Measurements from ENCODE around the gene MAP4K3. TPM values are rescaled to one million over a fixed set of nuclear protein-coding genes. Genes with fewer than 3 reads are reported as not detected.

Gene MAP4K3
- total RNA-seq, 4 donors from 2014 or later, result 49.4 to 89.0 (median 79.2) TPM

DNA sequence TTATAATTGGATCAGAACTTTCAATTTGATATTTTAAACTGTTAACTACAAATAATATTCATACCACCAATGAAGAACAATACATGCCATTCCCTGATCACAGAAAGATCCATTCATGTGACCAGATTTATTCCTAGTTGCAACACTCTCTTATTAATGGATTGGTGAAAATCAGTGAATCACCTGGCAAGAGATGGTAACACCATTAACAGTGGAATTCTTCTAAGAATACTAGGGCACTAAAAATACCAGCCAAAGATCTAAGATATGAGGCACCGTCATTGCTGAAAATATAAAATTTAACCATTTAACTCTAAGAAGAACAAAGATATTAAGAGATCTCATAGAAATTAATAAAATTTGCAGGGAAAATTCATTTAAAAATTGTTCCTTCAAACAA is 58.1 kb downstream of the MAP4K3 start:
- H3K27ac ChIP-seq, result peak overlapping the region in 1 of 4 donors; percentile 60
- TF ChIP-seq POLR2AphosphoS5 (IDR thresholded peaks at IDR 0.05) (peak; percentile 8), CTCF (IDR thresholded peaks at IDR 0.05) (no peak)
- ATAC-seq, result no peak
- H3K9me3 ChIP-seq, result no peaks in the 10 kb centered on the region
- H3K27me3 ChIP-seq, result no peaks in the 10 kb centered on the region
- H3K4me1 ChIP-seq, result peaks cover 12 to 53% (median 13%) of the 10 kb centered on the region in 3 donors
- H3K4me3 ChIP-seq, result no peak overlapping the region
- peaks cover 0 to 5% of the 10 kb centered on the region in 2 donors for H3K36me3 ChIP-seq
- 20 to 26% methylated on average over 1 of the region's 1 CpG for WGBS, 2 donors (ENCODE audit: low coverage in 1 of 2)

DNA sequence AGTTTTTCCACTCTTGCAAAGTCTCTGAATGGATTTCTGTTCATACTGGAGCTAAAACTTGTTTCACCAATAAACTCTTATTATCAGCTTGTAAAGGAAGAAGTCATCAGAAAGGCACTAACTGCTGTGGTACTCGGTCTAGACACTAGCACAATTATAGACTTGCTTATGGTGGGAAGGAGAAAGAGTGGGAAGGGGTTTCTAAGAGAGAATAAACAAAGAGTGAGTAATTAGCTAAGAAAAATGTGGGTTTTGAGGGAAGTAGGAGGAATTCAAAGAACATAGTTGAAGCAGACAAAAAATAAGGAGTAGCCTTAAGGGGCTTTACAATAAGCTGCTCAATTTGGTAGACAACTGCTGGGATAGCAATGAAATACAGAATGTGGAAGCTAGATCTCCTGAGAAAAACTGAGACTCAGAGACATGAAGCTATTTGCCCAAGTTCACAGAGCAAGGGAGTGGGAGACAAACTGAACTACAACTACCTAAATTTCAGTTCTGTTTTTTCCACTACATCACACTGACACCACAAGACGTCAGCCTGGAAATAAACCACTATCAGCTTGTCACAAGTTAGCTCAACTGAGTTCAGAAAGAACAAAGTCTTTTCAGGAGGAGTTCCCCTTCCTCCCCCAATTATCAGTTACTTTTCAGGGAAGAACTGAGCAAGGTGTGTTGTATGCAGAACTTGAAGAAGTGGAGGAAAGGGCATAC is 59.7 kb downstream of the MAP4K3 start:
- Histone ChIP-seq H3K9me3 (no peaks in the 10 kb centered on the region), H3K27ac (peak overlapping the region in 1 of 4 donors; percentile 18), H3K27me3 (no peaks in the 10 kb centered on the region), H3K36me3 (peaks cover 0 to 5% of the 10 kb centered on the region in 2 donors), H3K4me3 (no peak overlapping the region), H3K4me1 (peaks cover 12 to 41% (median 13%) of the 10 kb centered on the region in 3 donors)
- 53 to 54% methylated on average over 2 of the region's 2 CpGs for WGBS, 2 donors (ENCODE audit: low coverage in 1 of 2)
- TF ChIP-seq POLR2AphosphoS5 (IDR thresholded peaks at IDR 0.05) (no peak), POLR2A (IDR thresholded peaks at IDR 0.05) (no peak), CTCF (IDR thresholded peaks at IDR 0.05) (no peak), EP300 (IDR thresholded peaks at IDR 0.05) (no peak)
- peak; percentile 34 for ATAC-seq

- no peak overlapping the region for H3K27ac ChIP-seq
- no peaks in the 10 kb centered on the region for H3K9me3 ChIP-seq
- peaks cover 0 to 5% of the 10 kb centered on the region in 2 donors for H3K36me3 ChIP-seq
- TF ChIP-seq CTCF (IDR thresholded peaks at IDR 0.05), result no peak
- TF ChIP-seq POLR2AphosphoS5 (IDR thresholded peaks at IDR 0.05), result no peak
- TF ChIP-seq EP300 (IDR thresholded peaks at IDR 0.05), result no peak
- TF ChIP-seq POLR2A (IDR thresholded peaks at IDR 0.05), result no peak
- ATAC-seq, result no peak
- 66 to 95% methylated on average over 2 of the region's 2 CpGs for WGBS, 2 donors (ENCODE audit: low coverage in 1 of 2)
- no peaks in the 10 kb centered on the region for H3K27me3 ChIP-seq
- no peak overlapping the region for H3K4me3 ChIP-seq
- H3K4me1 ChIP-seq, result peaks cover 9 to 26% (median 9%) of the 10 kb centered on the region in 3 donors
These were observed 61.2 kb downstream of the MAP4K3 start for GRCh38 chr2:39375917-39376316.

- ATAC-seq, result no peak
- Histone ChIP-seq H3K36me3 (peaks cover 0 to 5% of the 10 kb centered on the region in 2 donors), H3K4me1 (peaks cover 0 to under 1% (median 0%) of the 10 kb centered on the region in 3 donors), H3K27ac (no peak overlapping the region), H3K9me3 (no peaks in the 10 kb centered on the region), H3K4me3 (no peak overlapping the region), H3K27me3 (no peaks in the 10 kb centered on the region)
- TF ChIP-seq POLR2AphosphoS5 (IDR thresholded peaks at IDR 0.05), result no peak
- TF ChIP-seq EP300 (IDR thresholded peaks at IDR 0.05), result no peak
- no peak for TF ChIP-seq CTCF (IDR thresholded peaks at IDR 0.05)
- TF ChIP-seq POLR2A (IDR thresholded peaks at IDR 0.05), result no peak
- 41 to 50% methylated on average over 2 of the region's 2 CpGs for WGBS, 2 donors (ENCODE audit: low coverage in 1 of 2)
These were observed 63.8 kb downstream of the MAP4K3 start for GRCh38 chr2:39373181-39373802.

DNA sequence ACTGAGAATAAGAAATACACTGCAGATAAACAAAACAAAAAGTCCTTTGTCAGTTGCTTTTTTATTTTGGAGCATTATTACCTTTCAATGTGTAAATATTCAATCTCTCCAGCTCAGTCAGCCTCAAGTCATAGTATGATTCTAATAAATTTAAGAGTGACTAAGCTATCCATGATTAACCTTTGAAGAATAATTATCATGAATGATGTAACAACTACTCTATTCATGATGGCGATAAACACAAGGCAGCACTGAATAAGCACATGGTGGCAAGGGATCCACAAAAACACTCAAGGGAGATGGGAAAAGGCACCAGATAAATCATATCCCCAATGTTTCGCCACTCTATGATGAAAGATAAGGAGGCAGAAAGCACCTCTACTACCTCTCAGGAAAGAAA is 67.0 kb downstream of the MAP4K3 start:
- 89 to 92% methylated on average over 2 of the region's 2 CpGs for WGBS, 2 donors (ENCODE audit: low coverage in 1 of 2)
- no peaks in the 10 kb centered on the region for H3K9me3 ChIP-seq
- TF ChIP-seq EP300 (IDR thresholded peaks at IDR 0.05), result no peak
- no peak for TF ChIP-seq POLR2A (IDR thresholded peaks at IDR 0.05)
- TF ChIP-seq POLR2AphosphoS5 (IDR thresholded peaks at IDR 0.05), result no peak
- no peak for TF ChIP-seq CTCF (IDR thresholded peaks at IDR 0.05)
- H3K4me3 ChIP-seq, result no peak overlapping the region
- no peaks in the 10 kb centered on the region for H3K27me3 ChIP-seq
- H3K27ac ChIP-seq, result no peak overlapping the region
- H3K4me1 ChIP-seq, result no peaks in the 10 kb centered on the region
- H3K36me3 ChIP-seq, result no peaks in the 10 kb centered on the region
- no peak for ATAC-seq
